HEK293 (cell line): ENCODE results near the gene GSTA1.

ENCODE experiments used
- SETDB1 ChIP-seq: IDR thresholded peaks from one replicate; pipeline ENCODE4 v1.6.1; 2017; ENCODE audit warnings: mild to moderate bottlenecking, low read length, moderate library complexity, mixed read lengths; ENCODE audit not compliant: insufficient read length
- TCF7L2 ChIP-seq: IDR thresholded peaks from 2 replicates; pipeline ENCODE4 v1.6.1; 2011; ENCODE audit warnings: low read depth, mild to moderate bottlenecking, inconsistent platforms, low read length, moderate library complexity, borderline replicate concordance
- ZNF324 ChIP-seq: fragments of 450-650 bp; formaldehyde crosslinking; IDR thresholded peaks from 2 replicates; pipeline ENCODE4 v1.5.1; 2016; ENCODE audit warnings: missing biosample characterization, missing genetic modification characterization
- ZNF335 ChIP-seq: fragments of 450-650 bp; formaldehyde crosslinking; conservative IDR thresholded peaks from 2 replicates; pipeline ENCODE4 v1.5.1; 2016; ENCODE audit warnings: missing biosample characterization, missing genetic modification characterization
- TF ChIP-seq, protein P1 (sequence below): fragments of 450-650 bp; formaldehyde crosslinking; IDR thresholded peaks from 2 replicates; pipeline ENCODE4 v1.5.1; 2016; ENCODE audit warnings: missing biosample characterization, missing genetic modification characterization
- TF ChIP-seq, protein P2 (sequence below): fragments of 450-650 bp; formaldehyde crosslinking; IDR thresholded peaks from 2 replicates; pipeline ENCODE4 v1.5.1; 2016; ENCODE audit warnings: missing biosample characterization, missing genetic modification characterization
- TF ChIP-seq, protein P3 (sequence below): fragments of 450-650 bp; formaldehyde crosslinking; IDR thresholded peaks from 2 replicates; pipeline ENCODE4 v1.5.1; 2017; ENCODE audit warnings: missing biosample characterization, missing genetic modification characterization

DNA sequence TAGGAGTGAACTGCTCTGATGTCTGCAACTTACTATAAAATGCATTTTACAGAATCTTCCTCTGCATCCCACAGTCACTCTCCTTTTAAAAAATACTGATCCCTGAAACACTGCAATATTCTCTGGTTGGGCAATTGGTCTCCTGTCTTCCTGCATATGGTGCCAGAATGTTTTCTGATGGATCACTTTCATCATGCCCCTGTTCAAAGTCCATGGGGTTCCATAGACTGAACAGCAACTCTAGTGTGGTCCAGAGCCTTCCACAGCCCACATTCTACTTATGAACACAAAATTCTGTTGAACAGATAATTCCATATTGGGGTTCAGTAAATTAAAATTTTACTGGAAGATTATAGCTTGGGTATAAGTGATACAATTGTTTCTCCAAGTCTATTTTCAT lies 51.3 kb downstream of the GSTA1 start:
- TF ChIP-seq, protein P1, sequence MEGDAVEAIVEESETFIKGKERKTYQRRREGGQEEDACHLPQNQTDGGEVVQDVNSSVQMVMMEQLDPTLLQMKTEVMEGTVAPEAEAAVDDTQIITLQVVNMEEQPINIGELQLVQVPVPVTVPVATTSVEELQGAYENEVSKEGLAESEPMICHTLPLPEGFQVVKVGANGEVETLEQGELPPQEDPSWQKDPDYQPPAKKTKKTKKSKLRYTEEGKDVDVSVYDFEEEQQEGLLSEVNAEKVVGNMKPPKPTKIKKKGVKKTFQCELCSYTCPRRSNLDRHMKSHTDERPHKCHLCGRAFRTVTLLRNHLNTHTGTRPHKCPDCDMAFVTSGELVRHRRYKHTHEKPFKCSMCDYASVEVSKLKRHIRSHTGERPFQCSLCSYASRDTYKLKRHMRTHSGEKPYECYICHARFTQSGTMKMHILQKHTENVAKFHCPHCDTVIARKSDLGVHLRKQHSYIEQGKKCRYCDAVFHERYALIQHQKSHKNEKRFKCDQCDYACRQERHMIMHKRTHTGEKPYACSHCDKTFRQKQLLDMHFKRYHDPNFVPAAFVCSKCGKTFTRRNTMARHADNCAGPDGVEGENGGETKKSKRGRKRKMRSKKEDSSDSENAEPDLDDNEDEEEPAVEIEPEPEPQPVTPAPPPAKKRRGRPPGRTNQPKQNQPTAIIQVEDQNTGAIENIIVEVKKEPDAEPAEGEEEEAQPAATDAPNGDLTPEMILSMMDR (tag by site-specific recombination), result no peak
- TF ChIP-seq ZNF324 (tag by site-specific recombination) (no peak), TCF7L2 (no peak), ZNF335 (no peak), SETDB1 (no peak)
- TF ChIP-seq, protein P2, sequence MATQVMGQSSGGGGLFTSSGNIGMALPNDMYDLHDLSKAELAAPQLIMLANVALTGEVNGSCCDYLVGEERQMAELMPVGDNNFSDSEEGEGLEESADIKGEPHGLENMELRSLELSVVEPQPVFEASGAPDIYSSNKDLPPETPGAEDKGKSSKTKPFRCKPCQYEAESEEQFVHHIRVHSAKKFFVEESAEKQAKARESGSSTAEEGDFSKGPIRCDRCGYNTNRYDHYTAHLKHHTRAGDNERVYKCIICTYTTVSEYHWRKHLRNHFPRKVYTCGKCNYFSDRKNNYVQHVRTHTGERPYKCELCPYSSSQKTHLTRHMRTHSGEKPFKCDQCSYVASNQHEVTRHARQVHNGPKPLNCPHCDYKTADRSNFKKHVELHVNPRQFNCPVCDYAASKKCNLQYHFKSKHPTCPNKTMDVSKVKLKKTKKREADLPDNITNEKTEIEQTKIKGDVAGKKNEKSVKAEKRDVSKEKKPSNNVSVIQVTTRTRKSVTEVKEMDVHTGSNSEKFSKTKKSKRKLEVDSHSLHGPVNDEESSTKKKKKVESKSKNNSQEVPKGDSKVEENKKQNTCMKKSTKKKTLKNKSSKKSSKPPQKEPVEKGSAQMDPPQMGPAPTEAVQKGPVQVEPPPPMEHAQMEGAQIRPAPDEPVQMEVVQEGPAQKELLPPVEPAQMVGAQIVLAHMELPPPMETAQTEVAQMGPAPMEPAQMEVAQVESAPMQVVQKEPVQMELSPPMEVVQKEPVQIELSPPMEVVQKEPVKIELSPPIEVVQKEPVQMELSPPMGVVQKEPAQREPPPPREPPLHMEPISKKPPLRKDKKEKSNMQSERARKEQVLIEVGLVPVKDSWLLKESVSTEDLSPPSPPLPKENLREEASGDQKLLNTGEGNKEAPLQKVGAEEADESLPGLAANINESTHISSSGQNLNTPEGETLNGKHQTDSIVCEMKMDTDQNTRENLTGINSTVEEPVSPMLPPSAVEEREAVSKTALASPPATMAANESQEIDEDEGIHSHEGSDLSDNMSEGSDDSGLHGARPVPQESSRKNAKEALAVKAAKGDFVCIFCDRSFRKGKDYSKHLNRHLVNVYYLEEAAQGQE (tag by site-specific recombination), result no peak
- TF ChIP-seq, protein P3, sequence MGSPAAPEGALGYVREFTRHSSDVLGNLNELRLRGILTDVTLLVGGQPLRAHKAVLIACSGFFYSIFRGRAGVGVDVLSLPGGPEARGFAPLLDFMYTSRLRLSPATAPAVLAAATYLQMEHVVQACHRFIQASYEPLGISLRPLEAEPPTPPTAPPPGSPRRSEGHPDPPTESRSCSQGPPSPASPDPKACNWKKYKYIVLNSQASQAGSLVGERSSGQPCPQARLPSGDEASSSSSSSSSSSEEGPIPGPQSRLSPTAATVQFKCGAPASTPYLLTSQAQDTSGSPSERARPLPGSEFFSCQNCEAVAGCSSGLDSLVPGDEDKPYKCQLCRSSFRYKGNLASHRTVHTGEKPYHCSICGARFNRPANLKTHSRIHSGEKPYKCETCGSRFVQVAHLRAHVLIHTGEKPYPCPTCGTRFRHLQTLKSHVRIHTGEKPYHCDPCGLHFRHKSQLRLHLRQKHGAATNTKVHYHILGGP (tag by site-specific recombination), result no peak
